HepG2 (cell line): Measurements from ENCODE around the gene SELENOV. TPM values are rescaled to one million over a fixed set of nuclear protein-coding genes. Genes with fewer than 3 reads are reported as not detected.
A peak's percentile ranks its signal among the peaks of the same experiment; 100 is the strongest.

ENCODE experiments used
- EED ChIP-seq: sonication (generic); formaldehyde crosslinking; IDR thresholded peaks from 2 replicates; pipeline ENCODE4 v1.5.0; 2020; ENCODE audit warnings: mild to moderate bottlenecking, missing genetic modification reagents
- FOXM1 ChIP-seq: sonication (generic); formaldehyde crosslinking; IDR thresholded peaks from 2 replicates; pipeline ENCODE4 v1.5.0; 2020; ENCODE audit warnings: missing genetic modification reagents
- GPN1 ChIP-seq: sonication (generic); formaldehyde crosslinking; IDR thresholded peaks from 2 replicates; pipeline ENCODE4 v1.5.1; 2020; ENCODE audit warnings: missing genetic modification reagents, borderline replicate concordance
- HOXD1 ChIP-seq: sonication (generic); formaldehyde crosslinking; IDR thresholded peaks from 2 replicates; pipeline ENCODE4 v1.5.0; 2020; ENCODE audit warnings: missing genetic modification reagents
- PCBP1 ChIP-seq: fragments of 200-400 bp; formaldehyde crosslinking; IDR thresholded peaks from 2 replicates; pipeline ENCODE4 v1.6.1; 2017; ENCODE audit warnings: mild to moderate bottlenecking, low read depth, low read length, borderline replicate concordance
- RFX5 ChIP-seq: IDR thresholded peaks from 2 replicates; pipeline ENCODE4 v1.6.1; 2011; ENCODE audit warnings: low read depth, low read length, improper control_type of control experiment
- SIN3A ChIP-seq: IDR thresholded peaks from 2 replicates; pipeline ENCODE4 v1.6.1; 2011; ENCODE audit warnings: low read depth, mild to moderate bottlenecking, control low read depth, low read length, borderline replicate concordance
- ZNF180 ChIP-seq: sonication (generic); formaldehyde crosslinking; IDR thresholded peaks from 2 replicates; pipeline ENCODE4 v1.4.0; 2020; ENCODE audit warnings: low read depth, missing genetic modification reagents, borderline replicate concordance
- ZNF224 ChIP-seq: sonication (generic); formaldehyde crosslinking; IDR thresholded peaks from 2 replicates; pipeline ENCODE4 v1.5.0; 2020; ENCODE audit warnings: mild to moderate bottlenecking, missing genetic modification reagents
- ZNF234 ChIP-seq: sonication (generic); formaldehyde crosslinking; conservative IDR thresholded peaks from 2 replicates; pipeline ENCODE4 v1.5.1; 2020; ENCODE audit warnings: mild to moderate bottlenecking, missing genetic modification reagents
- polyA plus RNA-seq, 8 experiments: library from polyadenylated mRNA; depleted of rRNA in 3 of 8; stranded (reverse) in 7 of 8; unstranded in 1 of 8; fragments of >200 nt; fragmentation: Illumina TruSeq in 4 of 8; extraction: Trizol in 4 of 8; gene quantifications; 2 replicates each; pipeline versions ENCODE4 v1.2.1 to v1.2.3, GENCODE V29; 2011 to 2016; ENCODE audit warnings: low read depth in 4 of 8, missing spikeins in 1 of 8, mixed read lengths in 1 of 8; ENCODE audit not compliant: insufficient read depth in 1 of 8
- total RNA-seq, 5 experiments: library from RNA; depleted of rRNA; stranded (reverse); fragments of >200 nt; fragmentation: Illumina TruSeq; extraction: Trizol; gene quantifications; 2 replicates each; pipeline ENCODE4 v1.2.3, GENCODE V29; 2016; ENCODE audit warnings: low read depth in 1 of 5
- TF ChIP-seq, protein P1 (sequence below): sonication (generic); formaldehyde crosslinking; IDR thresholded peaks from 2 replicates; pipeline ENCODE4 v1.4.0; 2020; ENCODE audit warnings: mild to moderate bottlenecking, missing genetic modification reagents
- TF ChIP-seq, protein P2 (sequence below): sonication (generic); formaldehyde crosslinking; IDR thresholded peaks from 2 replicates; pipeline ENCODE4 v1.4.0; 2020; ENCODE audit warnings: missing genetic modification reagents, low read depth, mild to moderate bottlenecking, borderline replicate concordance
- TF ChIP-seq, protein P3 (sequence below): sonication (generic); formaldehyde crosslinking; IDR thresholded peaks from 2 replicates; pipeline ENCODE4 v1.4.0; 2020; ENCODE audit warnings: mild to moderate bottlenecking, low read depth, missing genetic modification reagents
- TF ChIP-seq, protein P4 (sequence below): sonication (generic); formaldehyde crosslinking; IDR thresholded peaks from 2 replicates; pipeline ENCODE4 v1.5.0; 2020; ENCODE audit warnings: missing genetic modification reagents
- TF ChIP-seq, protein P5 (sequence below): sonication (generic); formaldehyde crosslinking; IDR thresholded peaks from 2 replicates; pipeline ENCODE4 v1.4.0; 2020; ENCODE audit warnings: missing genetic modification reagents

SELENOV gene
- total and polyA plus RNA-seq, 2 of the 13 experiments (the other 11 are each of a cell fraction or from before 2014, with no cell fraction given), result not detected

DNA sequence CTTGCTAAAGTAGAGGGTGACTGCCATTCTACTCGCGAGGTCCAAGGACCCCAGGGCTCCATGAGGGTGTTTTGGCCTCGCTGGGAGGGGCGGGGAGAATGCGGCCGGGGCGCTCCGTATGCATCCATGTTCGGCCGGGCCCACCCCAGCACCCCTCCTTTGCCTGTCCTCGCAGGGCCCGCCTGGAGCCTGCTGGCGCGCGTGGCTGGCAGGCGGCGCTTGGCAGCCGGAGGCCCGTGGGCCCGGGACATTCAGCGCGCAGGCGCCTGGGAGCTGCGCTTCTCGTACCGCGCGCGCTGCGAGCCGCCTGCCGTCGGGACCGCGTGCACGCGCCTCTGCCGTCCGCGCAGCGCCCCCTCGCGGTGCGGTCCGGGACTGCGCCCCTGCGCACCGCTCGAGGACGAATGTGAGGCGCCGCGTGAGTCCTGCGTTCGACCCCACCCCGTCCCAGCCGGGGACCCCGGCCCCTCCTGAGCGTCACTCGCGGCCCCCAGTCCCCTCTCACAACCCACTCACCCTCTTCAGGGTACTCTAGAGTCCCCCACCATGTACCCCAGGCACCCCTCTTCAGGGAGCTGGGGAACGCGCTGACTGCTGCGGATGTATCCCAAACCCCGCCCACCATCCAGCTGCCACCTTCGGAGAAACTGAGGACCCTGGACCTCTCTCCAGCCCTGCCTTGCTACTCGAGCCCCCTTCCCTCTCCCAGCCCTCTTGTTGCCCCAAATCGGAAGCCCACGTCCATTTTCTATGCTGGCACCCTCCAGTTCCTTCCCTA, 12.1 kb upstream of the SELENOV start (continued):
- TF ChIP-seq GPN1 (CRISPR knock-in tag) (peak; percentile 78; the same call in 1 of the 2 replicates), RFX5 (no peak), SIN3A (no peak), ZNF224 (0 out of 2 replicates have a peak, but pooled peaks have one; percentile 54), HOXD1 (peak; percentile 79), FOXM1 (CRISPR knock-in tag) (peak; percentile 91; the same call in 1 of the 2 replicates), PCBP1 (no peak), ZNF234 (CRISPR knock-in tag) (peak; percentile 80; the same call in 1 of the 2 replicates), ZNF180 (CRISPR knock-in tag) (no peak), EED (CRISPR knock-in tag) (no peak; the same call in 1 of the 2 replicates)
- TF ChIP-seq, protein P1, sequence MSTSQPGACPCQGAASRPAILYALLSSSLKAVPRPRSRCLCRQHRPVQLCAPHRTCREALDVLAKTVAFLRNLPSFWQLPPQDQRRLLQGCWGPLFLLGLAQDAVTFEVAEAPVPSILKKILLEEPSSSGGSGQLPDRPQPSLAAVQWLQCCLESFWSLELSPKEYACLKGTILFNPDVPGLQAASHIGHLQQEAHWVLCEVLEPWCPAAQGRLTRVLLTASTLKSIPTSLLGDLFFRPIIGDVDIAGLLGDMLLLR (CRISPR knock-in tag), result peak; percentile 100
- TF ChIP-seq, protein P2, sequence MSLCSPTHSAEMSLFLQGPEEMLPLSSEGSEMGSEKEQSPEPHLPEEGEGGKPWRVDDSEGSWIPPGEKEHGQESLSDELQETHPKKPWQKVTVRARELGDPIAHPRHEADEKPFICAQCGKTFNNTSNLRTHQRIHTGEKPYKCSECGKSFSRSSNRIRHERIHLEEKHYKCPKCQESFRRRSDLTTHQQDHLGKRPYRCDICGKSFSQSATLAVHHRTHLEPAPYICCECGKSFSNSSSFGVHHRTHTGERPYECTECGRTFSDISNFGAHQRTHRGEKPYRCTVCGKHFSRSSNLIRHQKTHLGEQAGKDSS (CRISPR knock-in tag), result peak; percentile 94; the same call in 1 of the 2 replicates
- TF ChIP-seq, protein P3, sequence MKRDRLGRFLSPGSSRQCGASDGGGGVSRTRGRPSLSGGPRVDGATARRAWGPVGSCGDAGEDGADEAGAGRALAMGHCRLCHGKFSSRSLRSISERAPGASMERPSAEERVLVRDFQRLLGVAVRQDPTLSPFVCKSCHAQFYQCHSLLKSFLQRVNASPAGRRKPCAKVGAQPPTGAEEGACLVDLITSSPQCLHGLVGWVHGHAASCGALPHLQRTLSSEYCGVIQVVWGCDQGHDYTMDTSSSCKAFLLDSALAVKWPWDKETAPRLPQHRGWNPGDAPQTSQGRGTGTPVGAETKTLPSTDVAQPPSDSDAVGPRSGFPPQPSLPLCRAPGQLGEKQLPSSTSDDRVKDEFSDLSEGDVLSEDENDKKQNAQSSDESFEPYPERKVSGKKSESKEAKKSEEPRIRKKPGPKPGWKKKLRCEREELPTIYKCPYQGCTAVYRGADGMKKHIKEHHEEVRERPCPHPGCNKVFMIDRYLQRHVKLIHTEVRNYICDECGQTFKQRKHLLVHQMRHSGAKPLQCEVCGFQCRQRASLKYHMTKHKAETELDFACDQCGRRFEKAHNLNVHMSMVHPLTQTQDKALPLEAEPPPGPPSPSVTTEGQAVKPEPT, result peak; percentile 97
- TF ChIP-seq, protein P4, sequence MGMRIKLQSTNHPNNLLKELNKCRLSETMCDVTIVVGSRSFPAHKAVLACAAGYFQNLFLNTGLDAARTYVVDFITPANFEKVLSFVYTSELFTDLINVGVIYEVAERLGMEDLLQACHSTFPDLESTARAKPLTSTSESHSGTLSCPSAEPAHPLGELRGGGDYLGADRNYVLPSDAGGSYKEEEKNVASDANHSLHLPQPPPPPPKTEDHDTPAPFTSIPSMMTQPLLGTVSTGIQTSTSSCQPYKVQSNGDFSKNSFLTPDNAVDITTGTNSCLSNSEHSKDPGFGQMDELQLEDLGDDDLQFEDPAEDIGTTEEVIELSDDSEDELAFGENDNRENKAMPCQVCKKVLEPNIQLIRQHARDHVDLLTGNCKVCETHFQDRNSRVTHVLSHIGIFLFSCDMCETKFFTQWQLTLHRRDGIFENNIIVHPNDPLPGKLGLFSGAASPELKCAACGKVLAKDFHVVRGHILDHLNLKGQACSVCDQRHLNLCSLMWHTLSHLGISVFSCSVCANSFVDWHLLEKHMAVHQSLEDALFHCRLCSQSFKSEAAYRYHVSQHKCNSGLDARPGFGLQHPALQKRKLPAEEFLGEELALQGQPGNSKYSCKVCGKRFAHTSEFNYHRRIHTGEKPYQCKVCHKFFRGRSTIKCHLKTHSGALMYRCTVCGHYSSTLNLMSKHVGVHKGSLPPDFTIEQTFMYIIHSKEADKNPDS (CRISPR knock-in tag), result no peak
- TF ChIP-seq, protein P5, sequence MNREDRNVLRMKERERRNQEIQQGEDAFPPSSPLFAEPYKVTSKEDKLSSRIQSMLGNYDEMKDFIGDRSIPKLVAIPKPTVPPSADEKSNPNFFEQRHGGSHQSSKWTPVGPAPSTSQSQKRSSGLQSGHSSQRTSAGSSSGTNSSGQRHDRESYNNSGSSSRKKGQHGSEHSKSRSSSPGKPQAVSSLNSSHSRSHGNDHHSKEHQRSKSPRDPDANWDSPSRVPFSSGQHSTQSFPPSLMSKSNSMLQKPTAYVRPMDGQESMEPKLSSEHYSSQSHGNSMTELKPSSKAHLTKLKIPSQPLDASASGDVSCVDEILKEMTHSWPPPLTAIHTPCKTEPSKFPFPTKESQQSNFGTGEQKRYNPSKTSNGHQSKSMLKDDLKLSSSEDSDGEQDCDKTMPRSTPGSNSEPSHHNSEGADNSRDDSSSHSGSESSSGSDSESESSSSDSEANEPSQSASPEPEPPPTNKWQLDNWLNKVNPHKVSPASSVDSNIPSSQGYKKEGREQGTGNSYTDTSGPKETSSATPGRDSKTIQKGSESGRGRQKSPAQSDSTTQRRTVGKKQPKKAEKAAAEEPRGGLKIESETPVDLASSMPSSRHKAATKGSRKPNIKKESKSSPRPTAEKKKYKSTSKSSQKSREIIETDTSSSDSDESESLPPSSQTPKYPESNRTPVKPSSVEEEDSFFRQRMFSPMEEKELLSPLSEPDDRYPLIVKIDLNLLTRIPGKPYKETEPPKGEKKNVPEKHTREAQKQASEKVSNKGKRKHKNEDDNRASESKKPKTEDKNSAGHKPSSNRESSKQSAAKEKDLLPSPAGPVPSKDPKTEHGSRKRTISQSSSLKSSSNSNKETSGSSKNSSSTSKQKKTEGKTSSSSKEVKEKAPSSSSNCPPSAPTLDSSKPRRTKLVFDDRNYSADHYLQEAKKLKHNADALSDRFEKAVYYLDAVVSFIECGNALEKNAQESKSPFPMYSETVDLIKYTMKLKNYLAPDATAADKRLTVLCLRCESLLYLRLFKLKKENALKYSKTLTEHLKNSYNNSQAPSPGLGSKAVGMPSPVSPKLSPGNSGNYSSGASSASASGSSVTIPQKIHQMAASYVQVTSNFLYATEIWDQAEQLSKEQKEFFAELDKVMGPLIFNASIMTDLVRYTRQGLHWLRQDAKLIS (CRISPR knock-in tag), result 0 out of 2 replicates have a peak, but pooled peaks have one; percentile 53
